ENCODE measurements around the gene TAF5L.
"Not testable (repeated sequence)": the region's sequence is repeated elsewhere in the genome, so short reads cannot be mapped to it uniquely, and the experiment has no call there.

The TAF5L gene

DNA sequence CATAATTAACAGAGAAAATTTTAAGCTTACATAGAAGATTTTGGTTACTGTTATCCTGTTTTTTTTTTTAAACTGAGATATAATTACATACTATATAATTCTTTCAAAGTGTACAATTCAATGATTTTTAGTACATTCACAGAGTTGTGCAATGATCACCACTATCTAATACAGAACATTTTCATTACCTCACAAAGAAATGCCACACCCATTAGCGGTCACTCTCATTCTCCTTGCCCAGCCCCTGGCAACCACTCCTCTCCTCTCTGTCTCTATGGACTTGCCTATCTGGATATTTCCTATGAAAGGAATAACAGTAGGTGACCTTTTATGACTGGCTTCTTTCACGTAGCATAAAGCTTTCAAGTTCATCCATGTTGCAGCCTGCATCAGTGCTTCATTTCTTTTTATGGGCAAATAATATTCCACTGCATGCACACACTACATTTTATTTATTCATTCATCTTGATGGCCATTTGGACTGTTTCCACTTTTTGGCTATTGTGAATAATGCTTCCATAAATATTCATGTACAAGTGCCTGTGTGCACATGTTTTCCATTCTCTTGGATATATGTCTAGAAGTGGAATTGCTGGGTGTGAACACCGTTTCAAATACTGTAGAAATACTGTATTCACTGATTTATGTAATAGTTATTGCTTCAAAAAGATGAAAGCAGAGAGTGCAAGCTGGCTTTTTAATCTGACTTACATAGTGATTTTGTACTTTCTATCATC is 26.5 kb downstream of the TAF5L start:
- no peak for DNase-seq

DNA sequence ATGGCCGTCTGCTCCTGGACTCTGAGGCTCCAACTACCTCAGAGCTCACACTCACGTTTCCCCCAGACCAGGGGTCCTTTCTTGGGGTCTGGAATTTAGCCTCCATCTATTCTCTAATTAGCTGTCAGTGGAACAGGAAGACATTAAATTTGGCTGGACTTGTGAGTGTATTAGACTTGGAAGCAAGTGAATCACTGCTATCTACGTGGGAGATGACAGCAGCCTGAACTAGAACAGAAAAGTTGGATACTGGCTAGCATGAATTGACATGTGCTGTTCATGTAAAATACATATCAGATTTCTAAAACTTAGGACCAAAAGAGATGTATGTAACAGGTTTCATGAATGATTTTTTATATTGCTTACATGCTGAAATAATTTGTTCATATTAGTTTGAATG is 28.0 kb downstream of the TAF5L start:
- DNase-seq = no peak

DNA sequence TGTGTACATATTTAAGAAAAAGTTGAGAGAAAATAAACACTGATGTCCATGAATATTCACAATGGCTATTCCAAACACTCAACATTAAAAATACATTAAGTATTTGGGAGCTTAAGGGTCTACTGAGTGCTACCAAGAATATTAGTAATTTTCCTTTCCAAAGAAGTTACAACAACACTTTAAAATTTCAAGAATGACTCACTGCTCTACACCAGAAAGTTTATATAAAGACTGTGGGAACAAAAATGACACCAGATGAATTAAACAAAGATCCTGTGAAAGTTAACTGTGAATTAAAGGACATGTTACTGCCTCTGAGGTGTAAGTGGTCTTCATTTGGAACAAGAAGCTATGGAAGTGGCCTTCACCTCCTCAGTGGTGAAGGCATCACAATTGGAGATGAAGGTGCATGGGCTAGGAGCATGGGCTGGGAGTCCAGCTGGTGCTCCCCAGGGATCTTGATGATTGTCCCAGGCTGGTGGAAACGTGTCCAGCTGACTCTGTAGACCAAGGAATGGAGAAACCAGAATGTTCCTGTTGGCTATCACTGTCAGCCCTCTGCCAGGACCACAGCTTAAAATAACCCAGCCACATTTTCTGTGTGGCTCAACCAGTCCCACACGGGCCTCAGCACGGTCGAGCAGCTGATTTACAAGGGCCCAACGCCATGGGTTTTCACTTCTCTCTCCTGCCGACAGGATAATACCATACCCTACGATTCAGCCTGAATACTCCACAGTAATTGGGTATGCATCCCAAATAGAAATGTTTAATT is 28.8 kb downstream of the TAF5L start:
- DNase-seq = no peak

DNA sequence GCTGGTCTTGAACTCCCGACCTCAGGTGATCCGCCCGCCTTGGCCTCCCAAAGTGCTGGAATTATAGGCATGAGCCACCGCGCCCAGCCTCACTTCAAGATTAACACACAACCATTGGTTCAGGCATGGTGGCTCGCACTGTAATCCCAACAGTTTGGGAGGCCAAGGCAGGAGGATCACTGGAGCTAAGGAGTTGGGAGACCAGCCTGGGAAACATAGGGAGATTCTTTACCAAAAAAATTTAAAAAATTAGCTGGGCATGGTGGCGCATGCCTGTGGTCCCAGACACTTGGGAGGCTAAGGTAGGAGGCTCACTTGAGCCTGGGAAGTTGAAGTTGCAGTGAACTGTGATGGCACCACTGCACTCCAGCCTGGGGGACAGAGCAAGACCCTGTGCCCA is 30.0 kb downstream of the TAF5L start:
- DNase-seq = not testable (repeated sequence)

DNA sequence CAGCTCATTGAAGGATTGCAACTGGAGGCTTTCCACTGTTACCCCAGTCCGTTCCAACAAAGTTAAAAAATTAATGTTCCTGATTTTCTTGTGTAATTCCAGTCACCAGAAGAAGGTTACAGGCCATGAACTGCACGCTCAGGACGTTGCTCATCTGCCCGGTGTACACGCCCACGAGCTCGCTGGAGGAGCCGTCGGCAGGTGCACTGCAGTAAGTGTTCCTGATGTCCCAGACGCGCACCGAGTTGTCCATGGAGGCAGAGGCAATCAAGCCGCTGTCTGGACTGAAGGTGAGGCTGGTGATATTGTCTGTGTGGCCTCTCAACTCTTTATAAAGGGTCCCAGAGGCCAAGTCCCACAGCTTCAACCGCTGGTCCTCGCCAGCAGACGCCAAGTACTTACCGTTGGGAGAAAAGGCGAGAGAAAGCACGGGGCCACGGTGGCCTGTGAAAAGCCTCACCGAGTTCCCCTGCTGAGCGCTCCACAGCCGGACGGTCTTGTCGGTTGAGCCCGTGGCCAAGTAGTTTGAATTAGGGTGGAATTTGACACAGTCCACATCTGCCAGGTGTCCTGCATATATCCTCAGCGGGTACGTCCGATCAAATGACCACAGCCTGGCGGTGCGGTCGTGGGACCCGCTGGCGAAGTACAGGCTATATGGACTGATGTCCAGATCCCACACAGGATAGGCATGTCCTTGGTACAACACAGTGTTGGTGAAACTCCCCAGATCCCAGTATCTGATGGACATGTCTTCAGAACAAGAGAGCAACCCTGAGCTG is 31.5 kb downstream of the TAF5L start:
- no peak for DNase-seq

- no peak for DNase-seq
These were observed 32.1 kb downstream of the TAF5L start for GRCh38 chr1:229593800-229594199.

DNA sequence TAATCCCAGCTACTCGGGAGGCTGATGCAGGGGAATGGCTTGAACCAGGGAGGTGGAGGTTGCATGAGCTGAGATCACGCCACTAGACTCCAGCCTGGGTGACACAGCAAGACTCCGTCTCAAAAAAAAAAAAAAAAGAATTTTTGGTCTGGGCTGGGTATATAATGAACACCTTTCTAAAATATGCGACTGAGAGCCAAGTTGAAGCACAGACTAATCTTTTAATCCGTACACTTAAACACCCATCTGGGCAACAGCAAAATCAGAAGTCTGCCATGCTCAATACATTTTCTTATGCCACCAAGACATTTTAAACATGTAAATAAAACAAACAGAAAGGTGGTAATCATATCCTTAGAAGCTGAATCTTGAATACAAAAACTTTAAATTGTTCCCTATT is 35.8 kb downstream of the TAF5L start:
- no peak for DNase-seq

GRCh38 chr1:229585338-229585737 is 40.6 kb downstream of the TAF5L start:
- no peak for DNase-seq

GRCh38 chr1:229582715-229583114 is 43.2 kb downstream of the TAF5L start:
- no peak for DNase-seq

- no peak for DNase-seq
These were observed 43.8 kb downstream of the TAF5L start for GRCh38 chr1:229582011-229582694.

GRCh38 chr1:229581485-229581884 is 44.4 kb downstream of the TAF5L start:
- no peak for DNase-seq

DNA sequence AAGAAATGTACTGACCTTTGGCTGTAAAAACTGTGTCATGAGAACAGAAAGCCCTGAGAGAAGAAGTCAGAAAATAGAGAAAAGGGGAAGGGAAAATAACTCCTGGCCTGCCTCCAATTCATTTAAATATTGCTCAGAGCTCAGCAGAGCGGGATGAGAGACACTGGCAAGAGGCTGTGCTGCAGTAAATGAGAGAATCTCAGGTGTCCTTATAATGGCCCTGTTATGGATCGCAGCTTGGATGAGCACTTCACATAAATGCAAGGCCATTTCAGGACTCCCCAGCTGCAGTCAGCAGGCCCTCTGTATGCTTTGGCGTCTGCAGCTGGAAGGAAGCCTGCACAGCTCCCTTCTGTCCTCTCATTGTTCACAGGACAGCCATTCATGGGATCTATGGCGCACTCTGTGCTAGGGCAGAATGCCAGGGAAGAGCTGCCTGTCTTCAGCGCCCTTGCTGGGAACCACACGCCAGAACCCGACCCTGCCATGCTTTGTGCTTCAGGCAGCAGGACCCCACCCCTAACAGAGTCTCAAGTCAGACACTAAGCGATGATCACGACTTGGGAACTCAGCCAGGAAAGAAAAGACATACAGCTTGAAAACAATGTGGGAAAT is 46.8 kb downstream of the TAF5L start:
- no peak for DNase-seq

DNA sequence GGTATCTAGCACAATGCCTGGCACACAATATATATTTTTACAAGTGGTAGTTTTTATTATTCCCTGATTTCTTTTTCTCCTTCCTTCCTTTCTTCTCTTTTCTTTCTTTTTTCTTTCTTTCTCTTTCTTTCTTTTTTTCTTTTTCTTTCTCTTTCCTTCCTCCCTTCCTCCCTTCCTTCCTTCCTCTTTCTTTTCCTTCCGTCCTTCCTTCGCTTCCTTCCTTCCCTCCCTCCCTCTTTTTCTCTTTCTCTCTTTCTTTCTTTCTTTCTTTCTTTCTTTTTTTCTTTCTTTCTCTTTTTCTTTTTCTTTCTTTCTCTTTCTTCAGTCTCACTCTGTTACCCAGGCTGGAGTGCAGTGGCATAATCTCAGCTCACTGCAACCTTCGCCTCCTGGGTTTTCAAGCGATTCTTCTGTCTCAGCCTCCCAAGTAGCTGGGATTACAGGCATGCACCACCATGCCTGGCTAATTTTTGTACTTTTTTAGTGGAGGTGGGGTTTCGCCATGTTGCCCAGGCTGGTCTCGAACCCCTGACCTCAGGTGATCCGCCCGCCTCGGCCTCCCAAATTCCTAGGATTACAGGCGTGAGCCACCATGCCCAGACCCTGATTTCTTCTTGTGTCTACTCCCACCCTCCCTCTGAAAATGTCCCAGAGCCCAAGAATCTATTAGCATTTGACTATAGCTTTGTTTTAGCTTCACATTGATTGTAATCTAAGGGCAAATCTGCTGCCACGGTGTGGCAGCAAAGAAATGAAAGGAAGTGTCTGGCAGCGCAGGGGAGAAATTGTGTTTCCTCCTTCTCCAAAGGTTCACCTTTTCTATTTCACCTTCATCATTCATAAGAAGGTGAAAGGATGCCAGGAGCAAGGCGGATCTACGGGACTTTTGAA is 47.5 kb downstream of the TAF5L start:
- DNase-seq = no peak

DNA sequence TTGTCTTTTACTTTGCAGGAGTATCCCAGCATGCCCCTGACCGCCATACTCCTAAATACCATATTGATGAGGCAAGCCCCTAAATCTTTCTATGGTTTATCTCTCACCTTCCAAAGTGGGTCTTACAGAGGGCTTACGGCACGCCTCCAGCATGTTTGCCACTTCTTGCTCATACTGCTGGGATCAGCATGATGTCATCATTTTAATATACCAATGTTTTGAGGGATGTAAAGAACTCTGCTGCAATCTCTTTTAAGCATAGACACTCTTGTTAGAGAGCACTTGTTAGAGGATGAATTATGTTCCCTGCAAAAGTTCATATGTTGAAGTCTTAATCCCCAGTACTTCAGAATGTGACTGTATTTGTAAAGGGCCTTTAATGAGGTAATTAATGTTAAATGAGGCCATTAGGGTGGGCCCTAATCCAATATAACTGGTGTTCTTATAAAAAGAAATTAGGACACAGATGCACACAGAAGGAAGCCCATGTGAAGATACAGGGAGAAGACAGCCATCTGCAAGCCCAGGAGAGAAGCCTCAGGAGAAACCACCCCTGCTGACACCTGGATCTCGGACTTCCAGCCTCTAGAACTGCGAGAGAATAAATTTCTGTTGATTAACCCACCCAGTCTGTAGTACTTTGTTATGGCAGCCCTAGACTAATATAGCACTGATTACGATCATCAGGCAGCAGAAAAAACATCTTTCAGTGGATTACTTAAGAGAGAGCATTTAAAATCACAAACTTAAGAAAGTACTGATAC is 51.1 kb downstream of the TAF5L start:
- no peak for DNase-seq

DNA sequence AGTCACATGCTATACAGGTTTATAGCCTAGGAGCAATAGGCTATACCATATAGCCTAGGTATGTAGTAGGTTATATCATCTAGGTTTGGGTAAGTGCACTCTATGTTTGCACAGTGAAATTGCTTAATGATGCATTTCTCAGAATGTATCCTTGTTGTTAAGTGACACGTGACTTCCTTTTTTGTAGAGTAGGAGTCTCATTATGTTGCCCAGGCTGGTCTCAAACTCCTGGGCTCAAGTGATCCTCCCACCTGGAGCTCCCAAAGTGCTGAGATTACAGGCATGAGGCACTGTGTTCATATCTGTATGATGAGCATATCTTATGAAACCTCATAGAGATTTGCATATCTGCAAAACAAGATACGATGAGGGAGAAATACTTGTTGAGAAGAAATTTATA is 53.6 kb downstream of the TAF5L start:
- DNase-seq = no peak

GRCh38 chr1:229570891-229571516 is 54.9 kb downstream of the TAF5L start:
- no peak for DNase-seq

GRCh38 chr1:229570305-229570704 is 55.6 kb downstream of the TAF5L start:
- no peak for DNase-seq

DNA sequence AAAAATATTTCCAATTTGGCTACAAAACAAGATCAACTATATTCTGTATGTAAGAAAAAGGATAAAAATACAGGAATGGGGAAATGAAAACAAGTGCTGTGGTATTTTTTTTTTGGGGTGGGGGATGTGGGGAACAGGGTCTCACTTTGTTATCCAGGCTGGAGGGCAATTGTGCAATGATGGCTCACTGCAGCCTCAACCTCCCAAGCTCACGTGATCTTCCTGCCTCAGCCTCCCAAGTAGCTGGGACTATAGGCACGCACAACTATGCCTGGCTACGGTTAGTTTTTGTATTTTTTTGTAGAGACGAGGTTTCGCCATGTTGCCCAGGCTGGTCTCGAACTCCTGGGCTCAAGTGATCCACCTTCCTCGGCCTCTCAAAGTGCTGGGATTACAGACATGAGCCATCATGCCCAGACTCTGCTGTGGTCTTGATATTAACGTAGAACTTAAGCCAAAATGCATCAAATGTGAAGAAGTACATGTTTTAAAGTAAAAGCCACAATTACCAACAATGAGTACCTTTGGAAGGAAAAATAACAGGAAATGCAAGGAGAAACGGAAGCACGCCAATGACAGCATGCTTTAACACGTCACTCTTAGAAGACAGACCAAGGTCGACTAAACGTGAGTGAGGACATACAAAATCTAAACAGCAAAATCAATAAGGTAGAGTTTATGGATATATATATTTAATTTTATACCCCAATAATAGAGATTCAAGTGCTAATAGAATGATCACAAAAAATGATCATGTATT is 58.6 kb downstream of the TAF5L start:
- DNase-seq = no peak

- no peak for DNase-seq
These were observed 62.2 kb downstream of the TAF5L start for GRCh38 chr1:229563701-229564100.

DNA sequence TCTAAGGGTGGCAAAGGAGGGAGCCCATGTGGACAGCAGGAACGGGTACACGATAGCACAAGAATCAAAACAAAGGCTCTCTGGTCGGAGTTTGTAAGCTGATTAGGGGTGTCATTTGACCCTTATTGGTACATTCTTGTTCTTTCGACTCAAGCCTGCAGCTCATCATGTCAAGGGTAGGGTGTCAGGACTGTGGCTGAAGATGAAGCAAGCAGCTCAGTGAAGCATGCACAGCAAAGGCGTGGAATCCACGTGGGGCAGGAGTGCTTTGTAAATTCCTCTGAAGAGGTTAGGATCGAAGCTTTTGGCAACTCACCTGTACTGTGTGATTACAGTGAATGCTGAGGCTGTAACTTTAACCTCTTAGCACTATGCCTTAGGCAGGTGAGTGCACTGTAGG is 62.7 kb downstream of the TAF5L start:
- no peak for DNase-seq
